Lower leg skin (tissue), 4 donors: Measurements from ENCODE around the gene FZR1. TPM values are rescaled to one million over a fixed set of nuclear protein-coding genes. Genes with fewer than 3 reads are reported as not detected.

ENCODE experiments used
- DNase-seq, 2 donors: peaks; one replicate each; pipeline ENCODE4 v3.0.0-alpha.2; 2019; ENCODE audit warnings: low spot score in 2 of 2
- H3K4me3 ChIP-seq: fragments of 200-600 bp; sonication (generic); 2 replicates; pipeline ENCODE4 v1.5.1; 2017; ENCODE audit warnings: mild to moderate bottlenecking, low read depth; ENCODE audit not compliant: poor library complexity, severe bottlenecking
- POLR2A ChIP-seq, 2 donors: fragments of 450-650 bp; IDR thresholded peaks; one replicate each; pipeline ENCODE4 v1.6.1; 2016 to 2017; ENCODE audit warnings: antibody characterized with exemption in 2 of 2, mild to moderate bottlenecking in 1 of 2, moderate library complexity in 1 of 2
- WGBS, 2 donors: methylation state at CpG; one replicate each; pipeline ENCODE4 v1.1.5; 2018; 5-methylcytosine and 5-hydroxymethylcytosine counted together
- intact Hi-C: fragments of 100-400 bp; cut with DNase I; formaldehyde crosslinking; loops from one replicate; pipeline ENCODE4 v1.15.0; 2023; ENCODE audit warnings: low total_unique reads
- total RNA-seq, 4 donors: library from RNA; depleted of rRNA; stranded (reverse); fragments of >200 nt; gene quantifications; one replicate each; pipeline ENCODE4 v1.1.0, GENCODE V29; 2016
- TF ChIP-seq, protein P1 (sequence below), 3 donors: fragments of 450-650 bp; IDR thresholded peaks; one replicate each; pipeline ENCODE4 v1.5.1; 2016; ENCODE audit warnings: antibody characterized with exemption in 3 of 3, mild to moderate bottlenecking in 3 of 3, moderate library complexity in 2 of 3

Gene FZR1
- total RNA-seq, 4 donors from 2014 or later = 50.9 to 63.3 (median 57.2) TPM

DNA sequence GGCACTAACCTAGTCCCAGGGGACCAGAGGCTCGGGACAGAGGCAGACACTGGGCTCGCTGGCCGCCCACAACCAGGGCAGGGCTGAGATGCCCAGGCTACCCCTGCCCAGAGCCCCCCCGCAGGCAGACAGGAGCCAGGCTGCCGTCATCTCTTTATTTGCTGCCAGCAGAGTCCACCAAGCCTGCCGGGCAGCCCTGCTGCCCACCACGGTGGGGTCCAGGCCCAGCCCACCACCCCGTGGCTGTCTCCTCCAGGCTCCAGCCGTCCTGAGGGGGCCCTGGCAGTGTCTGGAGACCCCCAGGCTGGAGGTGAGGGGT is 37.9 kb downstream of the FZR1 start:
- DNase-seq = no peak
- intact Hi-C loops = no loop called here
- 78 to 91% methylated on average over 8 to 9 of the region's 9 CpGs for WGBS, 2 donors

DNA sequence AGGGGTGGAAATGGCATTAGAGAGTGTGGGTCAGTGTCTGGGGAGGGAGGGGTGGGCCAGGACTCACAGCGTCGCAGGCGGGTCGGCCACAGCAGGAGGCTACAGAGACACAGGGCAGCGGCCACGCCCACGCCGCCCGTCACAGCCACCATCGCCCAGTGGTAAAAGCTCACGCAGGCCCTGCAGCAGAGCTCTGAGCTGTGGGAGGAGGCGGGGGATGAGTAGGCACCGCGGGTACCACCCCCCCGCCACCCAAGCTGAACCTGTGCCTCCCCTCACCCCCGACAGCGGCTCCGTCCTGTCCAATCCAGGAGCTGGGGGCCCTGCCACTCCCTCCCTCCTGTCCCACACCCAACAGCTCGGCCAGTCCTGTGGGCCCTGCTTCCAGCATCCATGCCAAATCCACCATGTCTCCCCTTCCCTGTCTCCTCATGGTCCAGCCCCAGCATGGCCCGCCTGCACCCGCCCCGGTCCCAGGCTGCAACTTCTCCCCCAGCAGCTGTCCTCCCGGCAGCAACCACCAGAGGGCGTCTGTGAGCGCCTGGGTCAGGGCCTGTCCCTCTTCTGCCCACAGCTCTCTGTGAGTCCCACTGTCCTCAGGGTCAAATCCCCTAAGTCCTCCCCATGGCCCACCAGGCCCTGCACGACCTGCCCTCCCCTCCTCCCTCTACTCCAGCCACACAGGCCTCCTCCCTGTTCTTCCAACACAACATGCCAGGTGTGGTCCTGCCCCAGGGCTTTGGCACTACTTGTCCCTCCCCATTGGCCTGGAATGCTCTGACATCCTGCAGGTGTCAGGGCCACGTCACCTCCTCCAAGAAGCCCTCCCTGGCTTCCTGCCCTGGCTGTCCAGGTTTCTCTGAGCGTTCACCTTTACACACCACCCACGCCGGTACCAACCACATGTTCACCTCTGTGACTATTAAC is 38.9 kb downstream of the FZR1 start:
- no peak overlapping the region for H3K4me3 ChIP-seq
- WGBS, 2 donors = 49 to 56% methylated on average over 26 to 30 of the region's 30 CpGs
- DNase-seq = peak; percentile 46 to 95
- intact Hi-C loops = no loop called here
- no peak for TF ChIP-seq POLR2A (IDR thresholded peaks at IDR 0.05)
- TF ChIP-seq, protein P1, sequence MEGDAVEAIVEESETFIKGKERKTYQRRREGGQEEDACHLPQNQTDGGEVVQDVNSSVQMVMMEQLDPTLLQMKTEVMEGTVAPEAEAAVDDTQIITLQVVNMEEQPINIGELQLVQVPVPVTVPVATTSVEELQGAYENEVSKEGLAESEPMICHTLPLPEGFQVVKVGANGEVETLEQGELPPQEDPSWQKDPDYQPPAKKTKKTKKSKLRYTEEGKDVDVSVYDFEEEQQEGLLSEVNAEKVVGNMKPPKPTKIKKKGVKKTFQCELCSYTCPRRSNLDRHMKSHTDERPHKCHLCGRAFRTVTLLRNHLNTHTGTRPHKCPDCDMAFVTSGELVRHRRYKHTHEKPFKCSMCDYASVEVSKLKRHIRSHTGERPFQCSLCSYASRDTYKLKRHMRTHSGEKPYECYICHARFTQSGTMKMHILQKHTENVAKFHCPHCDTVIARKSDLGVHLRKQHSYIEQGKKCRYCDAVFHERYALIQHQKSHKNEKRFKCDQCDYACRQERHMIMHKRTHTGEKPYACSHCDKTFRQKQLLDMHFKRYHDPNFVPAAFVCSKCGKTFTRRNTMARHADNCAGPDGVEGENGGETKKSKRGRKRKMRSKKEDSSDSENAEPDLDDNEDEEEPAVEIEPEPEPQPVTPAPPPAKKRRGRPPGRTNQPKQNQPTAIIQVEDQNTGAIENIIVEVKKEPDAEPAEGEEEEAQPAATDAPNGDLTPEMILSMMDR (IDR thresholded peaks at IDR 0.05) = peak in 1 of 3 donors; percentile 67

More for the DNA sequence above, 37.9 kb downstream of the FZR1 start:
- H3K4me3 ChIP-seq = no peak overlapping the region
- TF ChIP-seq, protein P1 (IDR thresholded peaks at IDR 0.05) = no peak
- TF ChIP-seq POLR2A (IDR thresholded peaks at IDR 0.05) = no peak

DNA sequence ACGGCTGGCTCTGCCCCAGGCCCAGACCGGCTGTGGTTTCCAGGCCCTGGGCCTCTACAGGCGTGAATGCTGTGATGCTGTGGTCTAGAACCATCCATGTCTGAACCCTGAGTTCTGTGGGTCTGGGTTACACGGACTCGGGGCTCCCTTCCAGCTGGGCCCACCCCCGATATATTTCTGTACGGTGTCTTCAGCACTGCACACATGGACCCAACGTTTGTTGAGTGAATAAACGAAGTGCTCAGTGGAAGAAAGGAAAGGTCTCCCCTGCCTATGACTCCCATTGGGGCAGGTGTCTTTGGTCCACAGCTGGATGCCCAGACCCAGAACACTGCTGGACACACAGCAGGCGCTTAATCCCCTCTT is 39.5 kb downstream of the FZR1 start:
- no peak for TF ChIP-seq POLR2A (IDR thresholded peaks at IDR 0.05)
- TF ChIP-seq, protein P1 (IDR thresholded peaks at IDR 0.05) = no peak
- no peak for DNase-seq
- WGBS, 2 donors = 69 to 72% methylated on average over 10 of the region's 10 CpGs
- H3K4me3 ChIP-seq = no peak overlapping the region
- intact Hi-C loops = no loop called here

DNA sequence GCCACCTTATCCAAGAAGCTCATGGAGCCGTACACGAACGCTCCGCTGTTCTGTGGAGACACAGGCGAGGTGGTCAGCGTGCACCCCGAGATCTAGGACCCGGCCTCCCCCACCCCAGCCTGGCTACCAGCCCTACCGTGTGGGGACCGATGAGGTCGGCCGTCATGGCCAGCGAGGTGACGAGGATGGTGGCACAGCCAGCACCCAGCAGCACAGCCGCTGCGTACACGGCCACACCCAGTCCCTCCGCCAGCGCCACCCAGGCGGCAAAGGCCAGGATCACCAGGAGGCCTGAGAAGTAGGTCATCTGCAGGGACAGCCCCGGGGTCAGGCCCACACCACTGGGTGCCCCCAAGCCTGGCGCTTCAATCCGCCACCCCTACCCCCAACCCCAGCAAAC is 40.0 kb downstream of the FZR1 start:
- WGBS, 2 donors = 78 to 84% methylated on average over 13 to 23 of the region's 23 CpGs
- no peak overlapping the region for H3K4me3 ChIP-seq
- intact Hi-C loops = no loop called here
- DNase-seq = no peak
- TF ChIP-seq POLR2A (IDR thresholded peaks at IDR 0.05) = no peak
- TF ChIP-seq, protein P1 (IDR thresholded peaks at IDR 0.05) = no peak

DNA sequence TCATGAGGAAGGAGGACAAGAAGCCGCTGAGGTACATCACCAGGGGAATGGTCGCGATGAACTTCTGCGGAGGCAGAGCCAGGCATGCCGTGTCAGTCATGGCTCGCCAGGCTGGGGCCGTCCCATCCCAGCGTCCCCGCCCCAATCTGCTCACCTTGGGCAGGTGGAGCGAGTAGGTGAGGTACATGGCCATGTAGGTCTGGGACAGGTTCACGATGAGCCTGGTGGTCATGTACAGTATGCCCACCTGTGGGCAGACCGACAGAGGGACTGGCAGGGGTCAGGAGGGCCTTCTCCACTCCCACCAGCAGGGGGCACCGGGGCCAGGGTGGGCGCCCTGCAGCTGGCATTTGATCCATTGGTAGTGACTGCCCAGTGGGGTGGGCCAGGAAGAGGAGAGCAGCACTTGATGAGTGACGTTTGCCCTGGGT is 41.2 kb downstream of the FZR1 start:
- 76 to 84% methylated on average over 10 to 13 of the region's 15 CpGs for WGBS, 2 donors
- no peak for DNase-seq
- TF ChIP-seq POLR2A (IDR thresholded peaks at IDR 0.05) = no peak
- TF ChIP-seq, protein P1 (IDR thresholded peaks at IDR 0.05) = no peak
- no peak overlapping the region for H3K4me3 ChIP-seq
- intact Hi-C loops = no loop called here
